Fibroblast of skin of abdomen (primary cell): Measurements from ENCODE around the gene CLCNKA.
"Not testable (repeated sequence)": the region's sequence is repeated elsewhere in the genome, so short reads cannot be mapped to it uniquely, and the experiment has no call there.

Experiments used
- DNase-seq: peaks from one replicate; pipeline ENCODE4 v3.0.0-alpha.2; 2013

The CLCNKA gene

DNA sequence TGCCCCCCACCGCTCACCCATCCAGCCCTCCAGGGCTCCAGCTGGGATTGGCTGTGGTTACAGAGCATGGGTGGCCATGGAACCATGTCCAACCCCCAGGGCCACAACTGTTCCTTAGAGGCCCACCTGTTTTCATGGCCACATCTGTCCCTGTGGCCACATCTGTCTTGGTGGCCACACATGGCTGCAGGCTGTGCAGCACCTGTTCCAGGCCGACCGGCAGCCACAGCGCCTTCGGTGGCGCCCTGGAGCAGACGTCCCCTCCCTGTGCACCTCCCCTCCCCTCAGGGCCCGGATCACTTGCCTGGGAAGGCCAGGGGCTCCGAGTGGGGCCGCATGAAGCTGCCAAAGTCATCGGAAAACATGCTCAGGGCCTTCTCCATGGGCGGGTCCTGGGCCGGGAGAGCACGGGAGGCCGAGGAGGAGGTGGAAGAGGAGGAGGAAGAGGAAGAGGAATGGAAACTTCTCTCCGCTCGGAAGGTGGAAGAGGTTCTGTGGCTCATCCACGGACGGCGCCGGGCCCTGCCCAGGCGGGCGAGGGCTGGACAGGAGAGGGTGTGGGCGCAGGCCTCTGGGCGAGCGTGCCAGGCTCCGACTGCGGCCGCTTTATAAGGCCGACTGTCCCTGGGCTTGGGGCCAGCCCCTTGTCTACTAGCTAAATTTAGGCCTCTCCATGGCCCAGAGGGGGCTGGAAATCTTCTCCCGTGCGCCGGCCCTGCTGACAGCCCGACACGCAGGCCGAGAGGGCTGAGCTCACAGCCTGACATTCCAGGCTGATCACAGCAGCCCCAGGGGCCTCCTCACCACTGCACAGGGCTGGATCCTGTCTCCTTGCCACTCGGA lies 4.2 kb upstream of the CLCNKA start, which contains the start of gene HSPB7:
HSPB7 (minus strand) TSS at position 583 of the 843 bp plus-strand sequence; CDS start at position 503, 80 bp downstream.
- DNase-seq, result peak; percentile 76

- no peak for DNase-seq
Observed at GRCh38 chr1:16018308-16018707, 3.5 kb upstream of the CLCNKA start.

GRCh38 chr1:16018749-16019643 lies 2.8 kb upstream of the CLCNKA start:
- DNase-seq, result no peak

DNA sequence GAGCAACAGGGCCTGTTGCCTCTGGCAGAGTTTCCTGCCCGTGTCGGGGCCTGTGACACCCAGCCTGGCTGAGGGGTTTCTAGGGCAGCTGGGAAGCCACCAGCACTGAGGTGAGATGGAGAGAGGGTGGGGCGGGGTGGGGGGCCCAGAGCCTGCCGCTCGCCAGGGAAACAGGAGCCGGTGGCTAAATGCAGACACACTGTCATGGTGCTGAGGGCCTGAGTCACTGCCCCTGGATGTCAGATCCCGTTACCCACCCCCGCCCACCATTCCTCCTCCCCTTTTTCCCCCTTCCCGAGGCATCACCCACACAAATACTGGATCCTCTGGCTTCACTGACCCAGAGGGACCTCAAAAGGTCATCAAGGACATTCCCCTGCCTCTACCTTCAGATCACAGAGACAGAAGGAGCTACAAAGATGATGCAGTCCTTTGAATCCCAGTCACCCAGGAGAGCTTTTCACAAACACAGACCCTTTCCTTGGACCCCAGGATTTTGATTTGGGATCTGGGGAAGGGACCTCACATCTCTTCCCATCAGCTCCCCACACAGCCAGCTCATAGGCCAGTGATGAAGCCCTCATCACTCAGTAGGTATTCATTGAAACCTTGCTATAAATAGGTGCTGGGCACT lies 2.1 kb upstream of the CLCNKA start:
- DNase-seq, result peak; percentile 33

DNA sequence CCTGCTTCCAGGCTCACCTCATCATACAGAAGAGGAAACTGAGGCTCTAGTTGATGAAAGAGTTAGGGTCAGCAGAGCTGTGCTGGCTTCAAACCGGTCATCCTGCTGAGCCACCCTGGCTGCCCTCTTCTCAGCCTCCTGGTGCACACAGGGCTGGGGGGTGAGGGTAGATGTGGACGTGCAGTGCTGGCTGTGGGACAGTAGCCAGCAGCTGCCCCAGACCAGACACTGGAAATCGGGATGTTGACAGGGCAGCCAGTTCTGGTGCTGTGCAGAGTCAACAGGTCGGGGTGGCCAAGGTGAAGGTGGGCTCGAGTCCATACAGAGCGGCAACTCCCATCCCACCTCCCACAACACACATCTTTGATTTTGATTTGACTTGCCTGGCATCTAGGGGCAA lies 1.5 kb upstream of the CLCNKA start:
- no peak for DNase-seq

- not testable (repeated sequence) for DNase-seq
Observed at GRCh38 chr1:16020878-16021277, 958 bp upstream of the CLCNKA start.

DNA sequence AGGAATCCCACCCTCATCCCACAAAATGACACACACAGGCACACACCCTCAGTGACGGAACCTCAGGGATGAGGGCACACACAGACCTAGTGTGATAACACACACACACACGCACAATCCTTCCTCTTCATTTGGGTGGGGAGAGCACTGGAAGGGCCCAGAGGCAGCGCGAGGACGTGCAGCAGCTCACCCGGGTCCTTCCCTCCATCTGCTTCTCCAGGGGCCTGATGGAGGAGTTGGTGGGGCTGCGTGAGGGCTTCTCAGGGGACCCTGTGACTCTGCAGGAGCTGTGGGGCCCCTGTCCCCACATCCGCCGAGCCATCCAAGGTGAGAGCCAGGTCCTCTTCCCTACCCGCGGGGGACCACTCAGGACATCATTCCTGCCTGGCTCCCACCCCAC lies 557 bp downstream of the CLCNKA start:
- DNase-seq, result no peak

GRCh38 chr1:16023050-16023653 lies 1.3 kb downstream of the CLCNKA start:
- DNase-seq, result no peak

- not testable (repeated sequence) for DNase-seq
Observed at GRCh38 chr1:16026302-16026701, 4.5 kb downstream of the CLCNKA start.

- DNase-seq, result peak; percentile 23
Observed at GRCh38 chr1:16026723-16027484, 5.1 kb downstream of the CLCNKA start.

- DNase-seq, result no peak
Observed at GRCh38 chr1:16028237-16029002, 6.6 kb downstream of the CLCNKA start.

DNA sequence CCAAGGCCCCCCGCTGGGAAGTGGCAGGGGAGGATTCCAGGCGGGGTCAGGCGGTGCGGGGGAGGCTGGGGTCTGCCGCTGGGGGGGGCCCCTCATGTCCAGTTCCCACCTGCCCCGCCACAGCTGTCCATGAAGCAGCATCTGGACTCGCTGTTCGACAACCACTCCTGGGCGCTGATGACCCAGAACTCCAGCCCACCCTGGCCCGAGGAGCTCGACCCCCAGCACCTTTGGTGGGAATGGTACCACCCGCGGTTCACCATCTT lies 7.1 kb downstream of the CLCNKA start:
- DNase-seq, result not testable (repeated sequence)

DNA sequence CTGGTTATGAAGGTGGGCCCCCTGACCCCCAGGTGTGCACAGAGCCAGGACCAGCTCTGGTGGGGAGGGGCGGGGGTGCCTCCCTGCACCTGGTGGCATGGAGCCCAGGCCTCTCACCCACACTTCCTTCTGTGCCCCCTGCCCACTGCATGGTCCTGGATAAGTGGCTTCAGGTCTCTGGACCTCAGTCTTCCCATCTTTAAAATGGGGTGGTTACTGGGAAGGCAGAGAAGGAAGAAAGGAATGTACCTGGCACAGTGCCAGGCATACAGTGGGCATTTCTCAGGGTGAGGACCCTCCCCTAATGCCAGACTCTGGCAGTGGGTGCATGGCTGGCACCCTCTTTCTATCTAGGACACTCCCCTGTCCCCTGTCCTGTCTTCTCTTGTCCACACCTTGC lies 7.5 kb downstream of the CLCNKA start:
- no peak for DNase-seq

GRCh38 chr1:16031551-16031950 lies 9.7 kb downstream of the CLCNKA start:
- no peak for DNase-seq

DNA sequence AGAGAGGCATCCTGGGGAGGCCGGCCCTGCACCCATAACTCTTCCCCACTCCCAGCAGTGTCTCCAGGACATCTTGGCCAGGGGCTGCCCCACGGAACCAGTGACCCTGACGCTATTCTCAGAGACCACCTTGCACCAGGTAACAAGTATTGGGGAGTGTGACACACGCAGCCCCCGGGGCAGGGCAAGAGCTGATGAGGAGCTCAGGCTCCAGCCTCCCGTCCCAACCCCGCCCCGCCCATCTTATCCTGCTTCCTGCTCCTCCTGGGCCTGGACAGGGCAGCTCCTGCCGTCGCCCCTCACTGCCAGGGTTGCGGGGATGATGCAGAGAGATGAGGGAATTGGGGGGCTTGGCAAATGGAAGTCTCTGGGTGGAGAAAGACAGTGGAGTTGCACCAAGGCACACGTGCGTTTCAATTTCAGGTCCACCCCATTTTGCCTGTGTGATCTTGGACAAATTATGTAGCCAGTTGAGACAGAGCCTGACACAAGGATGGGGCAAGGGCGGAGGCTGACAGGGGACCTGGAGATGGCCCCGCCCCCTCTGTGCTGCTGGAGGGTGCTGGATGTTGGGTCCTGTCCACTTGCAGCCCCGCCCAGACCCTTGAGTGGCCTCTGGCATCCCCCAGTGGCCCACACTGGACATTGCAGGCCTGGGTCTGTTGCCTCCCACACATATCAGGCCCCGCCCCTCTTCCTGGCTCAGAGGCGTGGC lies 10.7 kb downstream of the CLCNKA start:
- DNase-seq, result peak; percentile 83

- DNase-seq, result not testable (repeated sequence)
Observed at GRCh38 chr1:16033103-16033632, 11.3 kb downstream of the CLCNKA start.

- DNase-seq, result not testable (repeated sequence)
Observed at GRCh38 chr1:16036461-16036860, 14.6 kb downstream of the CLCNKA start.

- no peak for DNase-seq
Observed at GRCh38 chr1:16038620-16038912, 16.7 kb downstream of the CLCNKA start.

DNA sequence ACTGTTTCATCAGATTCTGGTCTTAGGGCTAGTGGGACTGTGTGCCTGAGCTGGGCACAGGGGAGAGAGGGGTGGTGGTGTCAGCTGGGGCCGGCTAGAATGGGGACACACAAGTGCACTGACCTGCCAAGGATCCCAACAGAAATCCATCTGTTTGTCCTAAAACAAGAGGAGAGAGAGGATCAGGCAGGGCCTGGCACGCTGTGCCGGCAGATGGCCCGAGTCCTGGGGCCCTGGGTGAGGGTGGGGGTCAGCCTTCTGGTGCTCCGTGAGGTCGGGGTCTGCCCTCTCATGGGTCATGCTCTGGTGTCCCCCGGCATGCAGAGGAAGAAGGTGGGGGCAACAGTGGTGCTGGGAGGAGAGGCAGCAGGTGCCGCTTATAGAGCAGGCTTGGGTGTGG lies 18.0 kb downstream of the CLCNKA start:
- not testable (repeated sequence) for DNase-seq

DNA sequence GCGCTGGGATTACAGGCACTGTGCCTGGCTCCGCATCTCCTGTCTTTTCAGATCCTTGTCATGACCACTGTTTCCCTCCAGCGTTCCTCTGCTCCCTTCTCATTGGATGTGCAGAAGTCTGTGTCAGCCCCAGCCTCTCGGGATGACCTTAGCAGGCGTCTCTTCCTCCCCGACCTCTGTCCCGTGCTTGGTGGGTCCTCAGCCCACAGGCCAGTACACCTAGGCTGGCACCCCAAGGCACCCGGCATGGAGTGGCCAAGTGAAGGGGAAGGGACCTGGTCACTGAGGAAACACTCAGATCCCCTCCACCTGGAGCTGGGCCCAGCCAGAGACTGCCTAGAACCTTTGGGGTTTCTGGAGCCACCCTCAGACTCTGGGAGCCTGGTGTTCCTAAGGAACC lies 19.4 kb downstream of the CLCNKA start:
- no peak for DNase-seq
